Central memory CD8-positive, alpha-beta T cell (primary cell): ENCODE results near the gene LSAMP.

Experiments used
- ATAC-seq: fragments of 150-1000 bp; cut with Tn5 transposase; replicated peaks from 2 replicates; pipeline ENCODE4 v1.10.0; 2022; ENCODE audit warnings: mild to moderate bottlenecking, moderate FRiP score, moderate number of reproducible peaks; ENCODE audit not compliant: poor library complexity, severe bottlenecking; ENCODE audit errors: extremely low read depth
- DNase-seq, 2 donors: peaks; one replicate each; pipeline ENCODE4 v3.0.0; 2021; ENCODE audit warnings: low spot score in 2 of 2
- H3K27ac Mint-ChIP-seq: one replicate; pipeline ENCODE4 v1.8.0; 2022; ENCODE audit warnings: low read depth, mild to moderate bottlenecking, moderate library complexity, mixed read lengths
- H3K27me3 Mint-ChIP-seq: one replicate; pipeline ENCODE4 v1.8.0; 2022; ENCODE audit warnings: mixed read lengths
- H3K36me3 Mint-ChIP-seq: one replicate; pipeline ENCODE4 v1.8.0; 2022; ENCODE audit warnings: mild to moderate bottlenecking, moderate library complexity, mixed read lengths; ENCODE audit not compliant: insufficient read depth
- H3K4me1 Mint-ChIP-seq: one replicate; pipeline ENCODE4 v1.8.0; 2022; ENCODE audit warnings: mixed read lengths
- H3K4me3 Mint-ChIP-seq: one replicate; pipeline ENCODE4 v1.8.0; 2022; ENCODE audit warnings: mild to moderate bottlenecking, moderate library complexity, mixed read lengths
- H3K9me3 Mint-ChIP-seq: one replicate; pipeline ENCODE4 v1.8.0; 2022; ENCODE audit warnings: mixed read lengths

The LSAMP gene

DNA sequence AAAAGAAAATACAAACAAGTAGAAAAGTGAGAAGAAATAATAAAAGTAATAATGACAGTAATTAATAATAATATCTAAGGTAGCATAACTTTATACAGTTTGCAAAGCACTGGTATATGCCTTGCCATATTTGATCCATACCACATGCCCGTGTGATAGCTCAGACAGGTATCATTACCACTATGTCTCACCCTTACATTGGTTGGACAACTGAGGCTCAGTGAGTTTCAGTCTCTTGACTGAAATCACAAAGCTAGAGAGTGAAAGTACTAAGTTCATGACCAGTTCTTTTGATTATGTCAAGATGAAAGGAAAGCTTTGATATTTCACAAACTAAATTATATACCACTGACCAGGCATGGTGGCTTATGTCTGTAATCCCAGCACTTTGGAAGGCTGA lies 413.1 kb downstream of the LSAMP start:
- no peak for DNase-seq
- Mint-ChIP-seq H3K4me1 (no peaks in the 10 kb centered on the region), H3K9me3 (no peaks in the 10 kb centered on the region), H3K36me3 (no peaks in the 10 kb centered on the region), H3K27ac (no peak overlapping the region), H3K27me3 (no peaks in the 10 kb centered on the region), H3K4me3 (no peak overlapping the region)
- no peak for ATAC-seq

GRCh38 chr3:116030131-116030850 lies 415.0 kb downstream of the LSAMP start:
- H3K27me3 Mint-ChIP-seq = no peaks in the 10 kb centered on the region
- DNase-seq = no peak
- H3K36me3 Mint-ChIP-seq = peaks cover under 1% of the 10 kb centered on the region
- no peak for ATAC-seq
- H3K27ac Mint-ChIP-seq = no peak overlapping the region
- no peaks in the 10 kb centered on the region for H3K4me1 Mint-ChIP-seq
- H3K9me3 Mint-ChIP-seq = peaks cover 5% of the 10 kb centered on the region
- H3K4me3 Mint-ChIP-seq = no peak overlapping the region

GRCh38 chr3:116029266-116029665 lies 416.0 kb downstream of the LSAMP start:
- no peak overlapping the region for H3K27ac Mint-ChIP-seq
- H3K9me3 Mint-ChIP-seq = peaks cover 5% of the 10 kb centered on the region
- ATAC-seq (no peak), DNase-seq (no peak)
- peaks cover 1% of the 10 kb centered on the region for H3K36me3 Mint-ChIP-seq
- no peaks in the 10 kb centered on the region for H3K4me1 Mint-ChIP-seq
- H3K27me3 Mint-ChIP-seq = no peaks in the 10 kb centered on the region
- no peak overlapping the region for H3K4me3 Mint-ChIP-seq

DNA sequence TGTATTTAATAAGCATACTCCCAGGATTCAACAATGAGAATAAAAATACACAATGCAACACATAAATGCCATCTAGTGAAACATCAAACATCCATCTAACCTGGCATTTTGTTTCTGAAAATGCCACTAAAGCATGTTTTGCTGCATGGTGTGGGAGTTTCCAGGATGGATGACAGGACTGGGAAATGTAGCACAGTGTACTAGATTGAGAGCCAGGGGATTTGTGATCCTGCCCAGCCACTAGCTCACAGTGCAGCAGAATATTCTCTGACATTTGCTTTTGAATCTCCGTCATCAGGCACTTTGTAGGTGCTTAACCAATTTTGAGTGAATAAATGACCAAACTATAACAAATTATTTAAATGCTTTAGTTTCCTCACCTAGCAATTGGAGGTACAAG lies 417.1 kb downstream of the LSAMP start:
- ATAC-seq = no peak
- no peak for DNase-seq
- peaks cover 5% of the 10 kb centered on the region for H3K9me3 Mint-ChIP-seq
- peaks cover 1% of the 10 kb centered on the region for H3K36me3 Mint-ChIP-seq
- H3K4me3 Mint-ChIP-seq = no peak overlapping the region
- no peaks in the 10 kb centered on the region for H3K4me1 Mint-ChIP-seq
- H3K27me3 Mint-ChIP-seq = no peaks in the 10 kb centered on the region
- no peak overlapping the region for H3K27ac Mint-ChIP-seq

DNA sequence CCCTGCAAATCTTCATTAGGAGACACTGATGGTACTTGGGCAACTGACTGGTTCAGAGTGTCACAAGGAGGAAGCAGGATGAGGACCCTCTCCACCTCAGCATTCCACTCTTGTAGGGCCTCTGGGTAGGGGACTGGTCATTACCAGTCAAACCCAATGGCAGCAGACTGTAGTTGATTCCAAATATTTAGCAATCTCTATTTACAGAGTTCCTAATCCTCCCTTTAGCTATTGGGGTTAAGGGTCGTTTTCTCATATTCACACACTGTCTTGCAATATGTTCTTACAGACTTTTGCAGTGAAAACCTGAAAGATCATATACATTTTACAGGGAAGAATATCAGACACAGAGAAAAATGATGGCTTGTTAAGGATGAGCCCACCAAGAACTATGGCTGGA lies 424.3 kb downstream of the LSAMP start:
- no peak for ATAC-seq
- no peak for DNase-seq
- Mint-ChIP-seq H3K4me3 (no peak overlapping the region), H3K9me3 (peaks cover 1% of the 10 kb centered on the region), H3K27me3 (no peaks in the 10 kb centered on the region), H3K4me1 (no peaks in the 10 kb centered on the region), H3K27ac (no peak overlapping the region), H3K36me3 (peaks cover 1% of the 10 kb centered on the region)

DNA sequence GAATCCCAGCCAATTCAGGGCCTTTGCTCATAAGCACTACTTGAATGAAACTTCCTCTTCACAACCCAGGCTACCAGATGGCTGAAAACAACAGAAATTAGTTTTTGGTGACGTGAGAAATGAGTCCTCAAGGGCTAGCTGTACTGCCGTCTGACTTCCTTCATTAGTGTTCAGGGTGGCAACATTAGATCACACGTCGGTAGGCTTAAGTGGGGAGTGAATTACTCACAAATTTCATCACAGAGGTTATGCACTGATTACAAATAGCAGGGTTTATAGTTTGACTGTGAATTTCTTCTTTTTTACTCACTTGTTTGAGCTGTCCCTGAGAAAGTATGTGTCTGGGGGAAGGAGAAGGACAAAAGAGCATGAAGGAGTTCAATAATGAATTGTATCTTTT lies 424.8 kb downstream of the LSAMP start:
- Mint-ChIP-seq H3K27ac (no peak overlapping the region), H3K9me3 (no peaks in the 10 kb centered on the region), H3K4me1 (no peaks in the 10 kb centered on the region), H3K36me3 (peaks cover 1% of the 10 kb centered on the region), H3K27me3 (no peaks in the 10 kb centered on the region), H3K4me3 (no peak overlapping the region)
- ATAC-seq (no peak), DNase-seq (no peak)

DNA sequence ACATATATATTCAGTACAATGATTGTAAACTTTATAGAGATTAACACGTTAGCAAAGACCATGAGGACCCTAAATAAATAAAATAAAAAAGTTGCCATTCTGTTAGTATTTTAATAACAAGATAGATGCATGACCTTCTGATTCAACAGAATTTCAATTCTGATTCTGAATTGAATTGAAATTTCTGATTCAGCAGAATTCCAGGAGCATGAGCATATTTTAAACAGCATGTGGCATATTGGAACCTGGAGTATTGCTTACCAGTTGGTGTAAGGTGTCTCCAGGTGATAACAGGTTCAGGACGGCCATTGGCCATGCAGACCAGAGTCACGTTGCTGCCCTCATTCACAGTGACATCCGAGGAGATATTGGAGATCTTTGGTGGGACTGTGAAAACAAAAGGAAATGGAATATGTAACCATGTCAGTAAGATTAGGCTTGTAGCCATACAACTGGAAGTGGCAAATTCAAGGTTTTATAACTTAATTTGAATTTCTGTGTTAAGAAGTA lies 426.0 kb downstream of the LSAMP start:
- H3K36me3 Mint-ChIP-seq = no peaks in the 10 kb centered on the region
- no peaks in the 10 kb centered on the region for H3K4me1 Mint-ChIP-seq

GRCh38 chr3:116018646-116019045 lies 426.6 kb downstream of the LSAMP start:
- no peak overlapping the region for H3K4me3 Mint-ChIP-seq
- no peak for ATAC-seq
- H3K9me3 Mint-ChIP-seq = no peaks in the 10 kb centered on the region
- H3K27me3 Mint-ChIP-seq = no peaks in the 10 kb centered on the region
- no peak for DNase-seq
- no peaks in the 10 kb centered on the region for H3K4me1 Mint-ChIP-seq
- no peak overlapping the region for H3K27ac Mint-ChIP-seq
- no peaks in the 10 kb centered on the region for H3K36me3 Mint-ChIP-seq

More for the DNA sequence above, 426.0 kb downstream of the LSAMP start:
- no peaks in the 10 kb centered on the region for H3K27me3 Mint-ChIP-seq
- ATAC-seq = no peak
- no peak overlapping the region for H3K27ac Mint-ChIP-seq
- H3K9me3 Mint-ChIP-seq = no peaks in the 10 kb centered on the region
- H3K4me3 Mint-ChIP-seq = no peak overlapping the region
- no peak for DNase-seq

GRCh38 chr3:116015931-116016330 lies 429.4 kb downstream of the LSAMP start:
- H3K9me3 Mint-ChIP-seq = no peaks in the 10 kb centered on the region
- H3K4me1 Mint-ChIP-seq = no peaks in the 10 kb centered on the region
- no peaks in the 10 kb centered on the region for H3K36me3 Mint-ChIP-seq
- H3K27ac Mint-ChIP-seq = no peak overlapping the region
- H3K27me3 Mint-ChIP-seq = no peaks in the 10 kb centered on the region
- DNase-seq (no peak), ATAC-seq (no peak)
- H3K4me3 Mint-ChIP-seq = no peak overlapping the region

GRCh38 chr3:116007000-116007399 lies 438.3 kb downstream of the LSAMP start:
- no peaks in the 10 kb centered on the region for H3K4me1 Mint-ChIP-seq
- no peak for ATAC-seq
- no peaks in the 10 kb centered on the region for H3K36me3 Mint-ChIP-seq
- no peak for DNase-seq
- H3K4me3 Mint-ChIP-seq = no peak overlapping the region
- H3K27me3 Mint-ChIP-seq = no peaks in the 10 kb centered on the region
- H3K27ac Mint-ChIP-seq = no peak overlapping the region
- no peaks in the 10 kb centered on the region for H3K9me3 Mint-ChIP-seq

DNA sequence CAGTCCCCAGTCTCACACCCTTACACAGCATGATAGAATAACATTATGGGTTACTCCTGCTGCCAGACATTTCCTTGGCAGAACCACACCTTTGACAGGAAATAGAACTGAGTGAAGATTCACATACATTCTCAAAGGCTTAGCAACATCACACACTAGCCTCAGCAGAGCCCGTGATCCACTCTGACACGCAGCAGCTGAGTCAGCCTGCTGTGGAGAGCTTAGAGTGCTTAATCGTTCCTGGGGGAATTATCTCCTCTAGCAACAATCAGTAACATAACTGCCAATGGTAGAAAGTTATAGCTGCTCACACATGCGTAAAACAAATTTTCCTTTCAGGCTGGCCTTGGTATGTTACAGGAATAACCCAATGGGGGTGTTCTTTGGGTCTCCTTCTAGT lies 439.9 kb downstream of the LSAMP start:
- no peaks in the 10 kb centered on the region for H3K4me1 Mint-ChIP-seq
- DNase-seq (no peak), ATAC-seq (no peak)
- no peak overlapping the region for H3K27ac Mint-ChIP-seq
- H3K27me3 Mint-ChIP-seq = no peaks in the 10 kb centered on the region
- no peaks in the 10 kb centered on the region for H3K9me3 Mint-ChIP-seq
- H3K36me3 Mint-ChIP-seq = no peaks in the 10 kb centered on the region
- no peak overlapping the region for H3K4me3 Mint-ChIP-seq

- Mint-ChIP-seq H3K9me3 (no peaks in the 10 kb centered on the region), H3K27me3 (no peaks in the 10 kb centered on the region), H3K4me1 (no peaks in the 10 kb centered on the region), H3K36me3 (no peaks in the 10 kb centered on the region), H3K27ac (no peak overlapping the region), H3K4me3 (no peak overlapping the region)
- DNase-seq (no peak), ATAC-seq (no peak)
Measured at GRCh38 chr3:116002235-116002634, 443.1 kb downstream of the LSAMP start.

DNA sequence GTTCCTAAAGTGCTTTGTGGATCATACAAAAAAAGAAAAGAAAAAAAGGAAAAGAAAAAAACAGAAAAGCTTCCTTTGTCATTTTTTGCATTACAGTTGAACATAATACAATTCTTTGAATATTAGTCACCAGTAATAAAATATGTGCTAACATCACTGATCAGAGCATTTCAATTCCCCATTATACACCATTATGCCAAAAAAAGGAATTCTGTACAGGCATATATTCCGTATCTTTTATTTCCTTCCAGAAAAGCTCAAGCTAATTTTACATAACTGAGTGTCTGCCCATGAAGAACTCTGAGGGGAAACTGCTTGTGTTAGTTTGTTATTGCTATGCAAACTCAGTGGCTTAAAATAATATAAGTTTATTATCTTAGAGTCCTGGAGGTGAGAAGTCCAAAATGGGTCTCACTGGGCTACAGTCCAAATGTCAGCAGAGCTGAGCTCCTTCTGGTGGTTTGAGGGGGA lies 444.1 kb downstream of the LSAMP start:
- Mint-ChIP-seq H3K4me3 (no peak overlapping the region), H3K4me1 (no peaks in the 10 kb centered on the region), H3K9me3 (no peaks in the 10 kb centered on the region), H3K27me3 (no peaks in the 10 kb centered on the region), H3K27ac (no peak overlapping the region), H3K36me3 (no peaks in the 10 kb centered on the region)
- no peak for DNase-seq
- ATAC-seq = no peak
